Panc1 (cell line): Measurements from ENCODE around the gene PPP1R12A.

Experiments used
- TCF7L2 ChIP-seq: IDR thresholded peaks from 2 replicates; pipeline ENCODE4 v1.6.1; 2011; ENCODE audit warnings: mild to moderate bottlenecking, low read depth, low read length, inconsistent platforms
- TF ChIP-seq, protein P1 (sequence below): fragments of 450-650 bp; IDR thresholded peaks from 2 replicates; pipeline ENCODE4 v1.5.1; 2017; ENCODE audit warnings: mild to moderate bottlenecking

DNA sequence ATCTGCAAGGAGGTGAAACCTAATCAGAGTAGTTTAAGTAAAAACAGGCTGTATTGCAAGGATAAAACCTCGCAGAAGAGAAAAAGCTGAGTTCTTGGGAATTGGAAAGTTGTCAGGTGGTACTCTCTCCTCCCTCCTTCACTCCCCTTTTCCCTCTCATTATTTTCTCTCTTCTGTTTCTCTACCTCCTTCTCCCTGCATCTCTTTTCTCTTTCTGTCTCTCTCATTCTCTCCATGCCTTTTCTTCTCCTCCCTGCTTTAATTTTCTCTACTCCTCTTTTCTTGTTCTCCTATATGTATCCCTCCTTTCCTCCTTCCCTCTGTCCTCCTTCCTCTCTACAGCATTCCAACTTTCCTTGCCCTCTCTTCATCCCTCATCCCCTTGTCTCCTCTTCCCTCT is 14.2 kb upstream of the PPP1R12A start:
- TF ChIP-seq, protein P1, sequence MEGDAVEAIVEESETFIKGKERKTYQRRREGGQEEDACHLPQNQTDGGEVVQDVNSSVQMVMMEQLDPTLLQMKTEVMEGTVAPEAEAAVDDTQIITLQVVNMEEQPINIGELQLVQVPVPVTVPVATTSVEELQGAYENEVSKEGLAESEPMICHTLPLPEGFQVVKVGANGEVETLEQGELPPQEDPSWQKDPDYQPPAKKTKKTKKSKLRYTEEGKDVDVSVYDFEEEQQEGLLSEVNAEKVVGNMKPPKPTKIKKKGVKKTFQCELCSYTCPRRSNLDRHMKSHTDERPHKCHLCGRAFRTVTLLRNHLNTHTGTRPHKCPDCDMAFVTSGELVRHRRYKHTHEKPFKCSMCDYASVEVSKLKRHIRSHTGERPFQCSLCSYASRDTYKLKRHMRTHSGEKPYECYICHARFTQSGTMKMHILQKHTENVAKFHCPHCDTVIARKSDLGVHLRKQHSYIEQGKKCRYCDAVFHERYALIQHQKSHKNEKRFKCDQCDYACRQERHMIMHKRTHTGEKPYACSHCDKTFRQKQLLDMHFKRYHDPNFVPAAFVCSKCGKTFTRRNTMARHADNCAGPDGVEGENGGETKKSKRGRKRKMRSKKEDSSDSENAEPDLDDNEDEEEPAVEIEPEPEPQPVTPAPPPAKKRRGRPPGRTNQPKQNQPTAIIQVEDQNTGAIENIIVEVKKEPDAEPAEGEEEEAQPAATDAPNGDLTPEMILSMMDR: no peak
- no peak for TF ChIP-seq TCF7L2
